ENCODE results near the gene GPR137B.

- TF ChIP-seq CTCF (IDR thresholded peaks at IDR 0.05 in 8 of 11, conservative IDR thresholded peaks at IDR 0.05 in 3 of 11) = no peak
- TF ChIP-seq POLR2A (IDR thresholded peaks at IDR 0.05) = no peak
- no peak for TF ChIP-seq POLR2AphosphoS5 (IDR thresholded peaks at IDR 0.05)
These were observed 6.8 kb downstream of the GPR137B start for GRCh38 chr1:236149003-236149595.
